GM12878 (cell line): ENCODE measurements around the gene ISG15. TPM values are rescaled to one million over a fixed set of nuclear protein-coding genes. Genes with fewer than 3 reads are reported as not detected.

Experiments
- ATAC-seq: fragments of 200-7000 bp; cut with Tn5 transposase; 3 replicates; pipeline ENCODE4 v1.9.1; 2020; ENCODE audit warnings: mild to moderate bottlenecking, moderate library complexity
- Bru-seq: library from RNA; stranded (reverse); fragments of 400-500 nt; gene quantifications from one replicate; lab custom pipeline; 2021; lab: Mats Ljungman, UMichigan
- BruChase-seq, 2 experiments: library from RNA; stranded (reverse); fragments of 400-500 nt; gene quantifications; one replicate each; lab custom pipeline; 2021; lab: Mats Ljungman, UMichigan
- BruUV-seq: library from RNA; stranded (reverse); fragments of 400-500 nt; replicated peaks from 2 replicates; lab custom pipeline; 2021; lab: Mats Ljungman, UMichigan
- CTCF ChIA-PET: fragments of 300-600 bp; sonication (Branson Sonifier 250); formaldehyde crosslinking; extraction: SDS; loops from one replicate; lab custom pipeline; 2021; ENCODE audit warnings: inconsistent platforms; lab: Yijun Ruan, JAX
- POLR2A ChIA-PET: fragments of 350-600 bp; formaldehyde crosslinking; extraction: SDS; loops from one replicate; lab custom pipeline; 2021; ENCODE audit warnings: inconsistent platforms; lab: Charles Lee
- RAD21 ChIA-PET: fragments of 300-600 bp; sonication (Branson Sonifier 250); formaldehyde crosslinking; loops from one replicate; lab custom pipeline; 2023; ENCODE audit warnings: antibody characterized with exemption; ENCODE audit not compliant: unreplicated experiment; lab: Charles Lee
- SMC1A ChIA-PET: fragments of 300-600 bp; sonication (Branson Sonifier 250); formaldehyde crosslinking; loops from one replicate; lab custom pipeline; 2023; ENCODE audit not compliant: unreplicated experiment, uncharacterized antibody; lab: Charles Lee
- DNase-seq: peaks from one replicate; pipeline ENCODE4 v3.0.0-alpha.2; 2011; ENCODE audit warnings: low read depth, low spot score
- FAIRE-seq: peaks from 3 replicates; lab custom pipeline; 2011; peaks lifted over from hg19 to GRCh38; lab: Jason Lieb, UNC
- H2AFZ ChIP-seq: 2 replicates; pipeline ENCODE4 v1.6.0; 2011; ENCODE audit warnings: low read depth, low read length, control low read depth; ENCODE audit not compliant: control insufficient read depth
- H3K27ac ChIP-seq: 2 replicates; pipeline ENCODE4 v1.5.1; 2011; ENCODE audit warnings: control low read depth; ENCODE audit not compliant: control insufficient read depth, insufficient read depth
- H3K27me3 ChIP-seq, 2 experiments: replicated peaks in 1 of 2; 2 replicates each; pipeline versions ENCODE4 v1.6.0 to v1.6.1; 2011; ENCODE audit warnings: low read length in 1 of 2; ENCODE audit not compliant: control insufficient read depth in 2 of 2, insufficient read depth in 2 of 2
- H3K36me3 ChIP-seq, 2 experiments: 2 replicates each; pipeline ENCODE4 v1.5.1; 2011; ENCODE audit warnings: low read length in 1 of 2; ENCODE audit not compliant: control insufficient read depth in 2 of 2, insufficient read depth in 2 of 2
- H3K4me1 ChIP-seq: 2 replicates; pipeline ENCODE4 v1.6.1; 2011; ENCODE audit warnings: mild to moderate bottlenecking, low read length, moderate library complexity, mixed read lengths; ENCODE audit not compliant: control insufficient read depth, insufficient read depth
- H3K4me2 ChIP-seq: 2 replicates; pipeline ENCODE4 v1.6.0; 2011; ENCODE audit warnings: control low read depth; ENCODE audit not compliant: control insufficient read depth, insufficient read depth
- H3K4me3 ChIP-seq: fragments of 200-600 bp; sonication (generic); 2 replicates; pipeline ENCODE4 v1.5.1; 2016
- H3K79me2 ChIP-seq: 2 replicates; pipeline ENCODE4 v1.6.0; 2011; ENCODE audit warnings: low read length; ENCODE audit not compliant: control insufficient read depth, insufficient read depth
- H3K9ac ChIP-seq: 2 replicates; pipeline ENCODE4 v1.8.0; 2011; ENCODE audit warnings: low read length, control low read depth, mixed read lengths; ENCODE audit not compliant: control insufficient read depth, insufficient read depth
- H3K9me3 ChIP-seq: replicated peaks from 3 replicates; pipeline ENCODE4 v1.5.1; 2011; ENCODE audit warnings: mild to moderate bottlenecking, low read length; ENCODE audit not compliant: control insufficient read depth, insufficient read depth
- H4K20me1 ChIP-seq: 2 replicates; pipeline ENCODE4 v1.6.0; 2011; ENCODE audit not compliant: control insufficient read depth, insufficient read depth
- CREM ChIP-seq: IDR thresholded peaks from 2 replicates; pipeline ENCODE4 v1.6.1; 2014; ENCODE audit warnings: antibody characterized with exemption, low read depth
- EED ChIP-seq: sonication (generic); IDR thresholded peaks from 2 replicates; pipeline ENCODE4 v1.6.1; 2016; ENCODE audit warnings: antibody characterized with exemption, low read depth
- KDM1A ChIP-seq: fragments of 200-600 bp; sonication (generic); IDR thresholded peaks from 2 replicates; pipeline ENCODE4 v1.6.1; 2016; ENCODE audit warnings: borderline replicate concordance
- KLF5 ChIP-seq: fragments of 450-650 bp; IDR thresholded peaks from 2 replicates; pipeline ENCODE4 v1.6.1; 2014; ENCODE audit warnings: mild to moderate bottlenecking; ENCODE audit not compliant: partially characterized antibody
- MYB ChIP-seq: fragments of 150-350 bp; IDR thresholded peaks from 2 replicates; pipeline ENCODE4 v1.6.1; 2014; ENCODE audit warnings: mild to moderate bottlenecking, low read depth, low read length, borderline replicate concordance
- RAD21 ChIP-seq: IDR thresholded peaks from 2 replicates; pipeline ENCODE4 v1.6.1; 2011; ENCODE audit warnings: mild to moderate bottlenecking, low read depth, low read length, moderate library complexity; ENCODE audit not compliant: insufficient read depth
- STAT3 ChIP-seq: IDR thresholded peaks from 2 replicates; pipeline ENCODE4 v1.6.1; 2011; ENCODE audit warnings: low read depth, low read length, improper control_type of control experiment
- WGBS: methylation state at CpG from one replicate; pipeline ENCODE4 v1.1.6; 2016; ENCODE audit warnings: low lambda C conversion rate; ENCODE audit not compliant: insufficient replicate concordance, insufficient coverage; ENCODE audit errors: missing lambda C conversion rate; 5-methylcytosine and 5-hydroxymethylcytosine counted together
- in situ Hi-C: fragments of 300-500 bp; cut with MboI; formaldehyde crosslinking; loops from 9 replicates; pipeline ENCODE4 v1.14.3; 2018; ENCODE audit warnings: mixed read lengths
- intact Hi-C: fragments of 100-400 bp; cut with micrococcal nuclease; formaldehyde crosslinking; loops from one replicate; pipeline ENCODE4 v1.14.2; 2022; ENCODE audit not compliant: unreplicated experiment
- long read RNA-seq, 2 experiments: library from polyadenylated mRNA; unstranded; transcript quantifications; one replicate each; pipeline ENCODE4 v2.0.0, GENCODE V29; 2019 to 2020
- polyA minus RNA-seq, 3 experiments: library from RNA; depleted of rRNA, polyadenylated mRNA; stranded (reverse); fragments of >200 nt; gene quantifications; 2 replicates each; pipeline ENCODE4 v1.2.3, GENCODE V29; 2011
- polyA plus RNA-seq, 11 experiments: library from polyadenylated mRNA; depleted of rRNA in 4 of 11; unstranded in 6 of 11; stranded (reverse) in 5 of 11; fragments of >200 nt; fragmentation: Nextera tagmentation in 4 of 11; fragmentation: Illumina TruSeq in 1 of 11; extraction: Ambion mirVana in 4 of 11; extraction: Trizol in 1 of 11; gene quantifications; 1 replicate in 1 of 11; 2 replicates in 10 of 11; pipeline versions ENCODE4 v1.2.1 to v1.2.3, GENCODE V29; 2011 to 2016; ENCODE audit warnings: inconsistent platforms in 2 of 11, missing spikeins in 2 of 11, low read depth in 1 of 11
- total RNA-seq, 4 experiments: library from RNA; depleted of rRNA in 3 of 4; stranded (reverse); fragments of >200 nt in 3 of 4; fragmentation: Illumina TruSeq in 1 of 4; extraction: Trizol in 1 of 4; gene quantifications; 2 replicates each; pipeline versions ENCODE4 v1.2.1 to v1.2.3, GENCODE V29; 2013 to 2021
- TF ChIP-seq, protein P1 (sequence below): IDR thresholded peaks from 2 replicates; pipeline ENCODE4 v1.6.1; 2012; ENCODE audit warnings: mild to moderate bottlenecking, low read depth, low read length
- TF ChIP-seq, protein P2 (sequence below): IDR thresholded peaks from 2 replicates; pipeline ENCODE4 v1.6.1; 2011; ENCODE audit warnings: mild to moderate bottlenecking, low read depth, low read length, moderate library complexity; ENCODE audit not compliant: insufficient replicate concordance

Gene ISG15
- 7.8 and 8.2 TPM in 2 replicates for total RNA-seq (2013; cell fraction: nucleolus; rRNA removed)
- 357 and 384 TPM in 2 replicates for total RNA-seq (2014; rRNA removed)
- 72.7 and 74.1 TPM in 2 replicates for total RNA-seq (2014; rRNA removed; fragmentation: Illumina TruSeq; extraction: Trizol)
- total RNA-seq (2021): 282 and 338 TPM in 2 replicates
- polyA plus RNA-seq (2011; ENCODE audit: low read depth): 95.7 TPM
- 108 and 314 TPM in 2 replicates for polyA plus RNA-seq (2011; rRNA removed)
- polyA plus RNA-seq (2011; cell fraction: cytosol; rRNA removed): 516 and 935 TPM in 2 replicates
- 365 and 403 TPM in 2 replicates for polyA plus RNA-seq (2011; cell fraction: nucleus; rRNA removed)
- polyA plus RNA-seq (2012): 362 and 375 TPM in 2 replicates
- 1.3 and 7.8 TPM in 2 replicates for polyA plus RNA-seq (2014; fragmentation: Illumina TruSeq; extraction: Trizol)
- polyA plus RNA-seq (2014; fragmentation: Nextera tagmentation; extraction: Ambion mirVana): 100 to 1,000 TPM in 1 of 2 experiments, 10 to 100 TPM in 1; 68.9 to 126 TPM
- polyA plus RNA-seq (2014; rRNA removed): 378 and 409 TPM in 2 replicates
- 100 to 1,000 TPM; 266 to 307 TPM for polyA plus RNA-seq (2016; fragmentation: Nextera tagmentation; extraction: Ambion mirVana)
- 73.1 and 231 TPM in 2 replicates for polyA minus RNA-seq (2011; rRNA and poly(A)+ RNA removed)
- polyA minus RNA-seq (2011; cell fraction: cytosol; rRNA and poly(A)+ RNA removed): 81.3 and 93.7 TPM in 2 replicates
- polyA minus RNA-seq (2011; cell fraction: nucleus; rRNA and poly(A)+ RNA removed): 59.8 and 76.6 TPM in 2 replicates
- Bru-seq, nascent RNA: percentile 67 among the genes with signal in this experiment
- percentile 77 among the genes with signal in this experiment for BruChase-seq, experiment 1, labeled RNA remaining after a 6-hour chase
- percentile 69 among the genes with signal in this experiment for BruChase-seq, experiment 2, labeled RNA remaining after a 2-hour chase
- long read RNA-seq, experiment 1, transcript ISG15-201 (2 exons, 711 nt): major isoform, 237 of 240 reads
- long read RNA-seq, experiment 1, partial matches to known transcripts: 3 of 240 reads
- long read RNA-seq, experiment 1, other reads (novel, unspliced or antisense): 0 of 240 reads
- long read RNA-seq, experiment 2, transcript ISG15-201 (2 exons, 711 nt): major isoform, 288 of 296 reads
- long read RNA-seq, experiment 2, partial matches to known transcripts: 0 of 296 reads
- long read RNA-seq, experiment 2, other reads (novel, unspliced or antisense): 8 of 296 reads

DNA sequence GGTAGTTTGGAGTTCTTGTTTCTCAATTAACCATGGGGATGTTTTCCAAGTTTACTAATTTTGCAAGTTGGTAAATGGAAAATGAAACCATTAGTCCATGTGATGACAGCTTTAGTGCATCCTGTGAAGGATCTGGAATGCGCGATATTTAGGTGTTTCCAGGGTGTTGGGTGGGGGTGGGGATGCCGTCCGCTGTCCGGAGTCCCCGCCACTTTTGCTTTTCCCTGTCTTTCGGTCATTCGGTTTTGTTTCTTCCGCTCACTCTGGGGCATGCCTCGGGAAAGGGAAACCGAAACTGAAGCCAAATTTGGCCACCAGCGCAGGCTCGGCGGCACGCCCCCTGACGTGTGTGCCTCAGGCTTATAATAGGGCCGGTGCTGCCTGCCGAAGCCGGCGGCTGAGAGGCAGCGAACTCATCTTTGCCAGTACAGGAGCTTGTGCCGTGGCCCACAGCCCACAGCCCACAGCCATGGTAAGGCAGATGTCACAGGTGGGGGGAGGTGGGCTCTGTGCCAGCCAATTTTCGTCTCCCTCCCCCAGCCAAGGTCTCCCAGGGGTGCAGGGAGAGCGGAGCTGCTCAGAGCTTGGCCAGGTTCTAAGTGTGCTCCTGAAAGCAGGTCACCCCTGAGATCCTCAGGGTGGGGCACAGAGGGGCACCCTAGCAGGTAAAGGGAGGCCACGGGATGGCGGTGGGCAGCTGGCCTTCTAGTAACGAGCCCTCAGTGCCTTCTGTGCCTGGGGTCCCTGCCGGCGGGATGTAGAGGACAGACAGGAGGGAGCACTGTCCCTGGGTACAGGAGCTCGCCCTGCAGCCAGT, at the start of gene ISG15:
Gene ISG15, plus strand, starts transcription at position 393 of the 817 bp plus-strand sequence. Its CDS starts 77 bp downstream, at position 470.
- peaks cover 22% of the 10 kb centered on the region for H3K79me2 ChIP-seq
- RAD21 ChIA-PET: interaction anchor here (0.5 to 3.2 kb wide), 11 partner anchors 11 to 1221 kb away, joined by 3 to 24 read pairs (median 4); partner anchors contain the start of gene PERM1
- WGBS: 3% methylated on average over 30 of the region's 30 CpGs
- peak within 1 kb of the TSS; percentile 90 for H3K4me3 ChIP-seq
- H3K9me3 ChIP-seq: peaks cover 2% of the 10 kb centered on the region; the same call in 1 of the 3 replicates
- peak; percentile 91 for ATAC-seq
- in situ Hi-C loops (no loop called here), intact Hi-C loops (no loop called here)
- CTCF ChIA-PET: interaction anchor here (0.8 to 7.4 kb wide), 12 partner anchors 10 to 237 kb away, joined by 3 to 68 read pairs (median 4); partner anchors contain the start of gene PLEKHN1
- H3K27me3 ChIP-seq: no peaks in the 10 kb centered on the region
- H3K9ac ChIP-seq: peak within 1 kb of the TSS; percentile 91
- no peaks in the 10 kb centered on the region for H3K36me3 ChIP-seq
- POLR2A ChIA-PET: interaction anchor here (0.5 to 4.0 kb wide), 16 partner anchors 10 to 260 kb away, joined by 3 to 22 read pairs (median 5); partner anchors contain the start of genes PERM1, PLEKHN1 and UBE2J2
- FAIRE-seq: peak; percentile 74
- H3K4me2 ChIP-seq: peak within 1 kb of the TSS; percentile 62
- H3K27ac ChIP-seq: peak within 1 kb of the TSS; percentile 92
- peak within 1 kb of the TSS; percentile 73 for H2AFZ ChIP-seq
- peak; percentile 79 for DNase-seq
- peaks cover 12% of the 10 kb centered on the region for H3K4me1 ChIP-seq
- no peaks in the 10 kb centered on the region for H4K20me1 ChIP-seq
- BruUV-seq: no TSS peak
- SMC1A ChIA-PET: interaction anchor here (0.7 to 2.8 kb wide), 9 partner anchors 12 to 50 kb away, joined by 3 to 13 read pairs (median 4); partner anchors contain the start of gene HES4
- TF ChIP-seq, protein P1, sequence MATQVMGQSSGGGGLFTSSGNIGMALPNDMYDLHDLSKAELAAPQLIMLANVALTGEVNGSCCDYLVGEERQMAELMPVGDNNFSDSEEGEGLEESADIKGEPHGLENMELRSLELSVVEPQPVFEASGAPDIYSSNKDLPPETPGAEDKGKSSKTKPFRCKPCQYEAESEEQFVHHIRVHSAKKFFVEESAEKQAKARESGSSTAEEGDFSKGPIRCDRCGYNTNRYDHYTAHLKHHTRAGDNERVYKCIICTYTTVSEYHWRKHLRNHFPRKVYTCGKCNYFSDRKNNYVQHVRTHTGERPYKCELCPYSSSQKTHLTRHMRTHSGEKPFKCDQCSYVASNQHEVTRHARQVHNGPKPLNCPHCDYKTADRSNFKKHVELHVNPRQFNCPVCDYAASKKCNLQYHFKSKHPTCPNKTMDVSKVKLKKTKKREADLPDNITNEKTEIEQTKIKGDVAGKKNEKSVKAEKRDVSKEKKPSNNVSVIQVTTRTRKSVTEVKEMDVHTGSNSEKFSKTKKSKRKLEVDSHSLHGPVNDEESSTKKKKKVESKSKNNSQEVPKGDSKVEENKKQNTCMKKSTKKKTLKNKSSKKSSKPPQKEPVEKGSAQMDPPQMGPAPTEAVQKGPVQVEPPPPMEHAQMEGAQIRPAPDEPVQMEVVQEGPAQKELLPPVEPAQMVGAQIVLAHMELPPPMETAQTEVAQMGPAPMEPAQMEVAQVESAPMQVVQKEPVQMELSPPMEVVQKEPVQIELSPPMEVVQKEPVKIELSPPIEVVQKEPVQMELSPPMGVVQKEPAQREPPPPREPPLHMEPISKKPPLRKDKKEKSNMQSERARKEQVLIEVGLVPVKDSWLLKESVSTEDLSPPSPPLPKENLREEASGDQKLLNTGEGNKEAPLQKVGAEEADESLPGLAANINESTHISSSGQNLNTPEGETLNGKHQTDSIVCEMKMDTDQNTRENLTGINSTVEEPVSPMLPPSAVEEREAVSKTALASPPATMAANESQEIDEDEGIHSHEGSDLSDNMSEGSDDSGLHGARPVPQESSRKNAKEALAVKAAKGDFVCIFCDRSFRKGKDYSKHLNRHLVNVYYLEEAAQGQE: no peak
- 0 out of 2 replicates have a peak, but pooled peaks have one; percentile 19 for TF ChIP-seq MYB
- TF ChIP-seq STAT3: no peak
- no peak for TF ChIP-seq KDM1A
- TF ChIP-seq RAD21: no peak
- TF ChIP-seq, protein P2, sequence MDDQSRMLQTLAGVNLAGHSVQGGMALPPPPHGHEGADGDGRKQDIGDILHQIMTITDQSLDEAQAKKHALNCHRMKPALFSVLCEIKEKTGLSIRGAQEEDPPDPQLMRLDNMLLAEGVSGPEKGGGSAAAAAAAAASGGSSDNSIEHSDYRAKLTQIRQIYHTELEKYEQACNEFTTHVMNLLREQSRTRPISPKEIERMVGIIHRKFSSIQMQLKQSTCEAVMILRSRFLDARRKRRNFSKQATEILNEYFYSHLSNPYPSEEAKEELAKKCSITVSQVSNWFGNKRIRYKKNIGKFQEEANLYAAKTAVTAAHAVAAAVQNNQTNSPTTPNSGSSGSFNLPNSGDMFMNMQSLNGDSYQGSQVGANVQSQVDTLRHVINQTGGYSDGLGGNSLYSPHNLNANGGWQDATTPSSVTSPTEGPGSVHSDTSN: no peak
- peak; percentile 83 for TF ChIP-seq KLF5
- peak; percentile 68 for TF ChIP-seq CREM
- peak; percentile 79 for TF ChIP-seq EED
